Osteoblast (primary cell): Measurements from ENCODE around the gene CNOT8. TPM values are rescaled to one million over a fixed set of nuclear protein-coding genes. Genes with fewer than 3 reads are reported as not detected.

Source experiments
- DNase-seq: peaks from one replicate; pipeline ENCODE4 v3.0.0; 2011; ENCODE audit warnings: low spot score, mixed read lengths; ENCODE audit not compliant: insufficient read length; ENCODE audit errors: missing footprints
- H2AFZ ChIP-seq: 2 replicates; pipeline ENCODE4 v1.6.0; 2011; ENCODE audit warnings: mild to moderate bottlenecking, low read length
- H3K27ac ChIP-seq: 2 replicates; pipeline ENCODE4 v1.5.1; 2011; ENCODE audit warnings: mild to moderate bottlenecking, low read depth, low read length, moderate library complexity
- H3K27me3 ChIP-seq: 2 replicates; pipeline ENCODE4 v1.6.0; 2012; ENCODE audit warnings: mild to moderate bottlenecking, control low read depth, inconsistent platforms, low read length, moderate library complexity; ENCODE audit not compliant: insufficient read depth
- H3K36me3 ChIP-seq: 2 replicates; pipeline ENCODE4 v1.5.1; 2011; ENCODE audit warnings: mild to moderate bottlenecking, low read length, control low read depth, moderate library complexity; ENCODE audit not compliant: insufficient read depth
- H3K4me1 ChIP-seq: 2 replicates; pipeline ENCODE4 v1.5.1; 2011; ENCODE audit warnings: mild to moderate bottlenecking, low read length, control low read depth, moderate library complexity; ENCODE audit not compliant: insufficient read depth
- H3K4me2 ChIP-seq: 2 replicates; pipeline ENCODE4 v1.6.0; 2011; ENCODE audit warnings: mild to moderate bottlenecking, low read length; ENCODE audit not compliant: insufficient read depth
- H3K4me3 ChIP-seq: fragments of 200-600 bp; sonication (generic); 3 replicates; pipeline ENCODE4 v1.5.1; 2012; ENCODE audit warnings: mild to moderate bottlenecking, low read length, inconsistent platforms; ENCODE audit not compliant: insufficient read depth
- H3K79me2 ChIP-seq: 2 replicates; pipeline ENCODE4 v1.6.0; 2012; ENCODE audit warnings: mild to moderate bottlenecking, low read length, control low read depth, inconsistent platforms; ENCODE audit not compliant: insufficient read depth
- H3K9me3 ChIP-seq: 2 replicates; pipeline ENCODE4 v1.5.1; 2011; ENCODE audit warnings: low read depth, low read length, control low read depth
- H4K20me1 ChIP-seq: 2 replicates; pipeline ENCODE4 v1.6.0; 2012; ENCODE audit warnings: mild to moderate bottlenecking, low read length, control low read depth; ENCODE audit not compliant: insufficient read depth
- CTCF ChIP-seq: IDR thresholded peaks from 2 replicates; pipeline ENCODE4 v1.5.1; 2011; ENCODE audit warnings: mild to moderate bottlenecking, low read depth, low read length, moderate library complexity; ENCODE audit errors: extremely low read depth
- small RNA-seq: library from RNA; depleted of rRNA; stranded (forward); fragments of <200 nt; gene quantifications from one replicate; pipeline ENCODE3, GENCODE V24; 2012
- total RNA-seq: library from RNA; depleted of rRNA; stranded (reverse); fragments of >200 nt; gene quantifications from 2 replicates; pipeline ENCODE4 v1.2.3, GENCODE V29; 2012

Gene CNOT8
- total RNA-seq, 1 donor, result 55.7 TPM

GRCh38 chr5:154923441-154924430 is 65.3 kb downstream of the CNOT8 start:
- H2AFZ ChIP-seq, result no peak overlapping the region
- no peaks in the 10 kb centered on the region for H3K79me2 ChIP-seq
- H3K27ac ChIP-seq, result no peak overlapping the region
- TF ChIP-seq CTCF, result no peak
- H3K27me3 ChIP-seq, result no peaks in the 10 kb centered on the region
- no peak overlapping the region for H3K4me2 ChIP-seq
- H4K20me1 ChIP-seq, result no peaks in the 10 kb centered on the region
- H3K4me3 ChIP-seq, result no peak overlapping the region
- H3K9me3 ChIP-seq, result no peaks in the 10 kb centered on the region
- no peaks in the 10 kb centered on the region for H3K4me1 ChIP-seq
- peaks cover 58% of the 10 kb centered on the region for H3K36me3 ChIP-seq
- no peak for DNase-seq

Small RNAs within 50 kb of the gene (small RNA-seq; reads per million reads assigned to genes)
- gene MIR378H, result not detected

Other genes with a start within 250 kb of the CNOT8 start
- gene LARP1, start 103.2 kb upstream of the CNOT8 start, total RNA-seq, result 115 and 124 TPM in 2 replicates
- gene FAXDC2, start 8.0 kb upstream of the CNOT8 start, total RNA-seq, result 13.8 and 19.2 TPM in 2 replicates
- 10.3 and 11.6 TPM in 2 replicates for gene GEMIN5, start 79.6 kb downstream of the CNOT8 start, total RNA-seq
- gene MRPL22, start 82.4 kb downstream of the CNOT8 start, total RNA-seq, result 13.3 and 17.4 TPM in 2 replicates
- not detected in 2 replicates for gene KIF4B, start 155.1 kb downstream of the CNOT8 start, total RNA-seq